Endothelial cell (in vitro differentiated cells): ENCODE results near the gene SLC8A1. TPM values are rescaled to one million over a fixed set of nuclear protein-coding genes. Genes with fewer than 3 reads are reported as not detected.

Source experiments
- DNase-seq: peaks from one replicate; pipeline ENCODE4 v3.0.0; 2021; ENCODE audit warnings: low spot score
- H3K27ac Mint-ChIP-seq: one replicate; pipeline ENCODE4 v1.8.0; 2021; ENCODE audit warnings: mixed read lengths, inconsistent platforms; ENCODE audit not compliant: unreplicated experiment
- H3K27me3 Mint-ChIP-seq: one replicate; pipeline ENCODE4 v1.8.0; 2021; ENCODE audit warnings: mild to moderate bottlenecking, moderate library complexity, mixed read lengths, inconsistent platforms; ENCODE audit not compliant: unreplicated experiment
- H3K36me3 Mint-ChIP-seq: one replicate; pipeline ENCODE4 v1.8.0; 2021; ENCODE audit warnings: mild to moderate bottlenecking, low read depth, mixed read lengths, inconsistent platforms; ENCODE audit not compliant: unreplicated experiment
- H3K4me1 Mint-ChIP-seq: one replicate; pipeline ENCODE4 v1.8.0; 2021; ENCODE audit warnings: mild to moderate bottlenecking, mixed read lengths, inconsistent platforms; ENCODE audit not compliant: unreplicated experiment
- H3K4me3 Mint-ChIP-seq: one replicate; pipeline ENCODE4 v1.8.0; 2021; ENCODE audit warnings: mild to moderate bottlenecking, mixed read lengths, inconsistent platforms; ENCODE audit not compliant: unreplicated experiment
- H3K9me3 Mint-ChIP-seq: one replicate; pipeline ENCODE4 v1.8.0; 2021; ENCODE audit warnings: mixed read lengths, inconsistent platforms; ENCODE audit not compliant: unreplicated experiment
- CTCF ChIP-seq: fragments of 200-600 bp; sonication (generic); IDR thresholded peaks from one replicate; pipeline ENCODE4 v1.5.0; 2021; ENCODE audit warnings: antibody characterized with exemption; ENCODE audit not compliant: unreplicated experiment
- total RNA-seq: library from RNA; stranded (reverse); fragmentation: NEBNext Ultra II Directional; extraction: Animal tissue kit (Norgen Biotek cat#: 25700); gene quantifications from one replicate; pipeline ENCODE4 v1.2.1, GENCODE V29; 2021; ENCODE audit not compliant: unreplicated experiment

The SLC8A1 gene
- total RNA-seq, 1 donor from 2014 or later = 0.80 TPM

GRCh38 chr2:40268566-40268965 lies 183.3 kb downstream of the SLC8A1 start:
- no peak for TF ChIP-seq CTCF
- Mint-ChIP-seq H3K4me3 (no peak overlapping the region), H3K4me1 (no peaks in the 10 kb centered on the region), H3K27ac (no peak overlapping the region), H3K36me3 (no peaks in the 10 kb centered on the region), H3K27me3 (no peaks in the 10 kb centered on the region), H3K9me3 (no peaks in the 10 kb centered on the region)
- DNase-seq = no peak

GRCh38 chr2:40266201-40266600 lies 185.7 kb downstream of the SLC8A1 start:
- no peaks in the 10 kb centered on the region for H3K4me1 Mint-ChIP-seq
- H3K27ac Mint-ChIP-seq = no peak overlapping the region
- no peak for DNase-seq
- TF ChIP-seq CTCF = no peak
- H3K9me3 Mint-ChIP-seq = no peaks in the 10 kb centered on the region
- no peaks in the 10 kb centered on the region for H3K27me3 Mint-ChIP-seq
- no peak overlapping the region for H3K4me3 Mint-ChIP-seq
- H3K36me3 Mint-ChIP-seq = no peaks in the 10 kb centered on the region

GRCh38 chr2:40265602-40266001 lies 186.3 kb downstream of the SLC8A1 start:
- no peak overlapping the region for H3K27ac Mint-ChIP-seq
- no peaks in the 10 kb centered on the region for H3K36me3 Mint-ChIP-seq
- DNase-seq = no peak
- no peak overlapping the region for H3K4me3 Mint-ChIP-seq
- H3K27me3 Mint-ChIP-seq = no peaks in the 10 kb centered on the region
- no peaks in the 10 kb centered on the region for H3K9me3 Mint-ChIP-seq
- TF ChIP-seq CTCF = no peak
- H3K4me1 Mint-ChIP-seq = no peaks in the 10 kb centered on the region

GRCh38 chr2:40261042-40261441 lies 190.8 kb downstream of the SLC8A1 start:
- H3K9me3 Mint-ChIP-seq = no peaks in the 10 kb centered on the region
- H3K27ac Mint-ChIP-seq = no peak overlapping the region
- no peak overlapping the region for H3K4me3 Mint-ChIP-seq
- TF ChIP-seq CTCF = no peak
- no peak for DNase-seq
- no peaks in the 10 kb centered on the region for H3K4me1 Mint-ChIP-seq
- H3K27me3 Mint-ChIP-seq = peaks cover 3% of the 10 kb centered on the region
- H3K36me3 Mint-ChIP-seq = no peaks in the 10 kb centered on the region

GRCh38 chr2:40260437-40260836 lies 191.5 kb downstream of the SLC8A1 start:
- Mint-ChIP-seq H3K27ac (no peak overlapping the region), H3K9me3 (no peaks in the 10 kb centered on the region), H3K4me1 (no peaks in the 10 kb centered on the region), H3K36me3 (no peaks in the 10 kb centered on the region), H3K27me3 (peaks cover 3% of the 10 kb centered on the region), H3K4me3 (no peak overlapping the region)
- TF ChIP-seq CTCF = no peak
- DNase-seq = no peak
